GM06990 (cell line): ENCODE results near the gene DNASE2.

Experiments
- DNase-seq: peaks from one replicate; pipeline ENCODE4 v3.0.0-alpha.2; 2011; ENCODE audit not compliant: insufficient read length; ENCODE audit errors: extremely low read depth
- H3K27me3 ChIP-seq: replicated peaks from 2 replicates; pipeline ENCODE4 v1.6.0; 2011; ENCODE audit warnings: low read length; ENCODE audit not compliant: control insufficient read depth, insufficient read depth
- H3K36me3 ChIP-seq: 2 replicates; pipeline ENCODE4 v1.5.1; 2011; ENCODE audit warnings: low read length; ENCODE audit not compliant: control insufficient read depth, insufficient read depth
- H3K4me3 ChIP-seq: replicated peaks from 2 replicates; pipeline ENCODE4 v1.5.1; 2011; ENCODE audit warnings: low read depth, mild to moderate bottlenecking, control low read depth, low read length
- CTCF ChIP-seq: IDR thresholded peaks from 2 replicates; pipeline ENCODE4 v1.5.1; 2011; ENCODE audit warnings: low read length, control low read depth, mild to moderate bottlenecking, inconsistent platforms; ENCODE audit not compliant: insufficient read depth, poor library complexity, severe bottlenecking

DNASE2 gene, protein sequence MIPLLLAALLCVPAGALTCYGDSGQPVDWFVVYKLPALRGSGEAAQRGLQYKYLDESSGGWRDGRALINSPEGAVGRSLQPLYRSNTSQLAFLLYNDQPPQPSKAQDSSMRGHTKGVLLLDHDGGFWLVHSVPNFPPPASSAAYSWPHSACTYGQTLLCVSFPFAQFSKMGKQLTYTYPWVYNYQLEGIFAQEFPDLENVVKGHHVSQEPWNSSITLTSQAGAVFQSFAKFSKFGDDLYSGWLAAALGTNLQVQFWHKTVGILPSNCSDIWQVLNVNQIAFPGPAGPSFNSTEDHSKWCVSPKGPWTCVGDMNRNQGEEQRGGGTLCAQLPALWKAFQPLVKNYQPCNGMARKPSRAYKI

DNA sequence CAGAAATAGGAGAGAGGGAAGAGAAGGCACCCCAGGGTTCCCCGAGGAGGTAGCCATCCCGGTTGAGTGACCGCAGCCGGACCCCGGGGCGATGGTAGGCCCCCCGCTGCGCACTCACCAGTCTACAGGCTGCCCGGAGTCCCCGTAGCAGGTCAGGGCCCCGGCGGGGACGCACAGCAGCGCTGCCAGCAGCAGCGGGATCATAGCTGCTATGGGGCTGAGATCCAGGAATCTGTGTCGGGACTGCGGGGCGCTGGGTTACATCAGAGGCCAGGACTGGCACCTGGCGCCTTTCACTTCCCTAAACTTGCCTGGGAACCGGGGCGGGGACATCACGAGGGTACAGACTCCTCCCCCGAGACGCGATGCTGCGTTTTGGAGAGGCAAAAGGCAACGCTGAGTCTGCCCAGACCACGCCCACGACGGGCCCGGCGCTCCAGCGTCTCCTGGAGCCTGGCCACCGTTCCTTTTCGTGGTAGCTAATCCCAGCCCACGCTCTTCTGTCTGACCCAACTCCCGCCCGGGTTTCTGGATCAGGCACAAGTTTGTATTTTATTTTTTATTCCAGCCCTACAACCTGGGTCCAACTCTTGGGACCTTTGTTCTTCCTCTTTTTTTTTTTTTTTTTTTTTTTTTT is at the start of gene DNASE2:
DNASE2 (minus strand) TSS at position 278 of the 637 bp plus-strand sequence; CDS start at position 204, 74 bp downstream.
- Histone ChIP-seq H3K4me3 (peak within 1 kb of the TSS; percentile 74), H3K36me3 (peaks cover 5% of the 10 kb centered on the region), H3K27me3 (no peaks in the 10 kb centered on the region)
- no peak for TF ChIP-seq CTCF
- DNase-seq, result peak; percentile 94

DNA sequence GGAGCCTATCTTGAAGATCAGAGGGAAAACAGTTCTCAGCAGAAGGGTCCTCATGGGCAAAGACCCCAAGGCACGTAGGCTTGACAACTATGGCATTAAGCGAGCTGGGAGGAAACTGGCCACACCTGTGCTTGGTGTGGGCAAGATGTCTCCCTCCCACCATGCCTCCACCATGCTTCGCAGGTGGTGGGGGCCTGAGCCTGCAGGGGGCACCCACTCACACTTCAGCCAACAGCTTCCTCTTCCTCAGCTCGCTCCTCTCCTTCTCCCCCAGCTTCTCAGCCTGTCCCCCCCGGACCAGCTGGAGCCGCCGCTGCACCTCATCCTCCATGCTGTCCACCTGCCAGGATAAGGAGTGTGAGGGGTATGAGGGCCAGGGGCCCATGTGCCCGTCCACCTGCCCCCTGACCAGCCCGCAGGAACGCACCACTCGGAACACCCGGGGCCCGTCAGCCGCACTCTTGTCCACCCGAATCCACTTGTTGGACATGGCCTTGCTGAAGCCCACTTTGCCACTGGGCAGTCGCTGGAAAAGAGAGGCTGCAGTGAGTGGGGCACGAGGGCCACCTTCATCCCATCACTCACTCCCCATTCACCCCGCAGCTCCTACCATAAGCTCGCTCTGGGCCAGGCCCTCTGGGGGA is 48.9 kb upstream of the DNASE2 start:
- H3K36me3 ChIP-seq, result peaks cover 26% of the 10 kb centered on the region
- TF ChIP-seq CTCF, result peak; percentile 5
- DNase-seq, result no peak
- H3K27me3 ChIP-seq, result no peaks in the 10 kb centered on the region
- no peak overlapping the region for H3K4me3 ChIP-seq

- Histone ChIP-seq H3K27me3 (no peaks in the 10 kb centered on the region), H3K36me3 (peaks cover 37% of the 10 kb centered on the region), H3K4me3 (no peak overlapping the region)
- no peak for TF ChIP-seq CTCF
- no peak for DNase-seq
These were observed 43.5 kb upstream of the DNASE2 start for GRCh38 chr19:12924621-12925310.

- peaks cover 25% of the 10 kb centered on the region for H3K36me3 ChIP-seq
- no peak overlapping the region for H3K4me3 ChIP-seq
- no peaks in the 10 kb centered on the region for H3K27me3 ChIP-seq
- DNase-seq, result no peak
- no peak for TF ChIP-seq CTCF
These were observed 41.7 kb upstream of the DNASE2 start for GRCh38 chr19:12922959-12923358.

DNA sequence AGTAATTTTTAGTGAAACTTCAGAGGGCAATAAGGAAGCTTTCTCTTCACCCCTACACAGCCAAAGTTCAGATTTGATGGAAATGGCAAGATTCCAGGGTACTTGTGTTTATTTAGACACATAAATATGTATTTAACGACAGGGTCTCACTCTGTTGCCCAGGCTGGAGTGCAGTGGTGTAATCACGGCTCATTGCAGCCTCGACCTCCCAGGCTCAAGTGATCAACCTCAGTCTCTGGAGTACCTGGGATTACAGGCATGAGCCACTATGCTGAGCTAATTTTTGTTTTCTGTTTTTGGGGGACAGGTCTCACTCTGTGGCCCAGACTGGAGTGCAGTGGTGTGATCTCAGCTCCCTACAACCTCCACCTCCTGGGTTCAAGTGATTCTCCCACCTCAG is 39.8 kb upstream of the DNASE2 start:
- H3K4me3 ChIP-seq, result no peak overlapping the region
- peaks cover 20% of the 10 kb centered on the region for H3K36me3 ChIP-seq
- H3K27me3 ChIP-seq, result no peaks in the 10 kb centered on the region
- no peak for DNase-seq
- TF ChIP-seq CTCF, result no peak
